HuH-7 (cell line): ENCODE results near the gene SPI1.
A peak's percentile ranks its signal among the peaks of the same experiment; 100 is the strongest.
"Not testable (repeated sequence)": the region's sequence is repeated elsewhere in the genome, so short reads cannot be mapped to it uniquely, and the experiment has no call there.

Experiments
- DNase-seq: peaks from one replicate; pipeline ENCODE4 v3.0.0; 2011; ENCODE audit warnings: low spot score

Gene SPI1

DNA sequence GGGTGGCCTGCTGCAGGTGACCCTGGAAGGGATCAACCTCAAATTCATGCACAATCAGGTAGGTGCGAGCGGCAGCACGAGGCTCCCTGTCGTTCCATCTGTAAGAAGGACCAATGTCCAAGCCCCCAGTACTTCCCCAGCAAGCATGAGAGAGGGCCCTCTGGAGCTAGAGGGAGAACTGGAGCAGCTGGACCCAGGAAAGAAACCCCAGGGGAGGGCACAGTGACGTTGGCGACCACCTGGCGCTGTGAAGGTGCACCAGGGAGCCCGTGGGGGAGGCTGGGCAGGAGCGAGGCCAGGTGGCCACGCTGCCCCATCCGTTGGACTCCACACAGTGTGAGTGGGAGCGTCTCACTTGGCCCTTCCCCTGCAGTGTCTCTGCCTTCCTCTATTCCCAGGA, 53.8 kb downstream of the SPI1 start:
- peak; percentile 1 for DNase-seq

DNA sequence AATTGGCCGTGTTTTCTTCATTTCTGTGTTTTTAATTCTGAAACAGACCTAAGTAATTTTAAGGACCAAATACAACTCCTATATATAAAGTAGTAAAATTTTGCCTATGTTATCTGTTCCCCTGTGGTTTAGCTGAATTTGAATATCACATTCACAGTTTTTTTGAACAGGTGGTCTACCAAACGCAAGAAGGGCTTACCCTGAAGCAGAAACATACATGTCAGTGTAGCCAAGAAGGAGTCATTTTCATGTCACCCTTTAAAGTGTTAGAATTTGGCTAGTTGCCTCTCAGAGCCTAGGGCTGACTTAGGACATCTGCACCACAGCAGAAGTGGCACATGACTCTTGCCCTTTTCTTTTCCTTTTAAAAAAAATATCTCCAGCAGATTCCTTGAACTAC, 60.2 kb downstream of the SPI1 start:
- DNase-seq: no peak

DNA sequence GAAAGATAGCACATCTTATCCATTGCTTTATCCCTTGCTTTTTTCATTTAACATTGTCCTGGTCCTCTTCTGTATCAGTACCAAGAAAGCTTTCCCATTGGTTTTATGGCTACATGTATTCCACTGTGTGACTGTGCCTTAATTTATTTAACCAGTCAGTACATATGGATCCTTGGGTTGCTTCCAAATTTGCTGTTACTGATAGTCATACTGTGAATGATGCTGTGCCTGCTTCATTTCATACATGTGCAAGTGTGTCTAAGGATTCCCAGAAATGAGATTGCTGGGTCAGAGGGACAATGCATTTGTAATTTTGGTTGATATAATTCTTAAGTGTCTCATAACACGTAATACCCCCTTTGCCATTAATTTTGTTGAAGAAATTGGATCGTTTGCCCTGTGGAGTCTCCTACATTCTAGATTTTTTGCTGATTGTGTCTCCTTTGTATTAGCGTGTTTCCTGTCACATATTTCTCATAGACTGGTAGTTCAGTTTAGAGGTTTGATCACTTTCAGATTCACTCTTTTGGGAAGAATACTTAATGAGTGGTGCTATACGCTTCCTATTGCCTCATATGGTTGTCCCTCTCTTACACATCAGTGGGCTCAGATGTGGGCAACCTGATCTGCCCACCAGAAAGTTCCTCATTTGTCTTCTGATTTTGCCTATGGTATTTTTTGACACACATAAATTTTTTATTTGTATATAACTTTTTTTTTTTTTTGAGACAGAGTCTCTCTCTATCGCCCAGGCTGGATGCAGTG, 61.1 kb downstream of the SPI1 start:
- DNase-seq: no peak

DNA sequence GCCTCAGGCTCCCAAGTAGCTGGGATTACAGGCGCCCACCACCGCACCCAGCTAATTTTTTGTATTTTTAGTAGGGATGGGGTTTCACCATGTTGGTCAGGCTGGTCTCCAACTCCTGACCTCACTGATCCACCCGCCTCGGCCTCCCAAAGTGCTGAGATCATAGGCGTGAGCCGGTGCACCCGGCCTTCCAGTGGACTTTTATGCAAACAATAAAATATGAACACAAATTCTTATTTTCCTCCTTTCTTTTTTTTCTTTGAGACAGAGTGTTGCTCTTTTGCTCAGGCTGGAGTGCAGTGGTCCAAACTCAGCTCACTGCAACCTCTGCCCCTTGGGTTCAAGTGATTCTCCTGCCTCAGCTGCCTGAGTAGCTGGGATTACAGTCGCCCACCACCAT, 61.8 kb downstream of the SPI1 start:
- not testable (repeated sequence) for DNase-seq

DNA sequence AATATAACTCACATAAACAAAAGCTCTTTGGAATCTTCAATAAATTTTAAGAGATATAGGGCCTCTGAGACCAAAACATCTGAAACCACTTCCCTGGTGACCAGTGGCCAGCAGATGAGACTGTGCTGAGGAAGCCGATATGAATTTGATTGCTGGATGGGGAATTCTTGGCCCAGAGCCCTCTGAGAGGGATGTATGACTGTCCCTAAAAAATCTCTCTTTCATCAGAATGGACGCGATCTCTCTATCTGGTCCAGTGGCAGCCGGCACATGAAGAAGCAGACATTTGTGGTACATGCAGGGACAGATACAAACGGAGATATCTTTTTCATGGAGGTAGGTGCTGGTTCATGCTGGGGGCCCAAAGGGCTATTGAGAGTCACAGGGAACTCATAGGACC, 63.4 kb downstream of the SPI1 start:
- no peak for DNase-seq

DNA sequence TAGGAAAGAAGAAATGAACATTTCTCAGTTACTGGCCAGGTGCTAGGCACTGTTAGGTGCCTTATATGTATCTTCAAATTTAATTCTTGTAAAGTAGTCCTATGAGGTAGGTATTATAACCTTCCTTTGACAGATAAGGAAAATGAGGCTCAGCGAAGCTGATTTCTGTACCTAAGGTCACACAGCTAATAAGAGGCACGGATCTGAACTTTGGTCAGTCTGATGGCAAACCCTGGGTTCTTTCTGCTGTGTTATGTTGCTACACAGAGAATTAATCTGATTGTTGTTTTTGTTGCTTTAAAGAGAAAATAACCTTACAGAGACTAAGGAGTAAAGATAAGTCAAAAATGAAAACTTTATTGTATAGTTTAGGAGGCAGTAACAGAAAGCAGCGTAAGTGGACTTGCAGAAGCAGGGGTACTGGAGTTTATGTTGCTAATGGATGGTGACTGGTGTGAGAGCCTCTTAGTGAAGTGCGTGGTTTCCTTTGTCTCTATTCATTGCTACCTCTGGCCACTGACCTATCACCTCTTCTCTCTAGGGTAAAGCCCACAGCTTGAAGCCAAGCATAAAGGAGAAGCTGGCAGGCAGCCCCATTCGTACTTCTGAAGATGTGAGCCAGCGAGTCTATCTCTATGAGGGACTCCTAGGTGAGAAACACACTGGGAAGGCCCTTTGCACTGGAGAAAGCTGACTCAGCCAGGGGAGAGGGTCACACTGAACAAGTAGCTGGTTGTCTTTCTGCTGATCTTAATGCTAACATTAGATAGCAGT, 70.1 kb downstream of the SPI1 start:
- no peak for DNase-seq

DNA sequence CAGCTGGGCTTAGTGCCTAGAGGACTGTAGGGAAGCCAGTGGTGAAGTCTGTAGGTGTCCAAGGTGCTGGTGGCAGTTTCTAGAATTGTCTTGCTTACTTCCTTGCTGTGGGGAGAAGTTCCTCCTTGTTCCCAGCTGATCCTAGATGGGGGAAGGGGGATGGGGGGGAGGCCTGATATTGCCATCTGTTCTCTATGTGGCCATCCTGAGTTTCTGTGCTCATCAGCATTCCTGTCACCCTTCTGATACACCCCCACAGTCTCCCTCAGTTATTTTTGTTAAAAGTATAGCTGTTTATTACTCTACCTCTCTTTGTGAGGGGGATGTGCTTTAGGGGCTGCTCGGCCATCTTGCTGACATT, 71.9 kb downstream of the SPI1 start:
- DNase-seq: no peak

DNA sequence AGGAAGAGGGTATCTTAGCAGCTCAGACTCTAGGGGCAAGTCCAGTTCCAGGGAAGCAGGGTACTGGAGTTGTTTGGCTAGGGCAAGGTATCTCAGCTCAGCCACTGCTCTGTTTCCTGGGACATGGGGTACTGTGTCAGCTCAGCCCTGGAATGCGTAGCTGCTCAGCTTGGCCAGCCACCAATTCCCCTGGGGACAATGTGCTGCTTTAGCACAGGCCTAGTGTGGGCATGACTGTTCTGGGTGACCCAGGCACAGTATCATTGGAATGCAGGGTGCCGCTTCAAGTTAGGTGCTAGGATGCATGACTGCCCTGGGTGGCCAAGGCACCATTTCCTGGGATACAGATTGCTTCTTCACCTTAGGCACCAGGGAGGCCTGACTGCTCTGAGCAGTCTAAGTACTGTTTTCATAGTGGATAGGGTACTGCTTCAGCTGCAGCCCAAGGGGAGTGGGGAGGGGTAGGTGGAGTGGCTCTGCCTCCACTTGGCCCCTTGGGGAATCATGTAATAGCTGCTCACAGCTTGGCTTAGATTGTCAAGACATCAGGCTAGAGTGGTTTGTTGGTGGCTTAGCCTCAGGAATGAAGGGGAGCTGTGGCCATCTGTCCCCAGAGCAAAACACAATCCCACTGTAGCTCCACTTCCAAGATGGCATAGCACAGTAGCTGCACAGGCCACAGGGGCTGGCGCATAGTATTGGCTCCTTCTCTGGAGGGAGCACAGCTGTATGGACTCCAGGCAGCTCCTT, 72.4 kb downstream of the SPI1 start:
- DNase-seq: no peak
